ENCODE measurements around the gene PLK4. TPM values are rescaled to one million over a fixed set of nuclear protein-coding genes. Genes with fewer than 3 reads are reported as not detected.

PLK4 gene
- polyA plus RNA-seq, 1 donor = 9.9 TPM

GRCh38 chr4:127856813-127857447 lies 23.8 kb upstream of the PLK4 start:
- H3K36me3 ChIP-seq (ENCODE audit: control insufficient read depth, insufficient read depth, low read length) = no peaks in the 10 kb centered on the region
- WGBS (ENCODE audit: insufficient coverage, low lambda C conversion rate) = 100% methylated on average over 1 of the region's 4 CpGs
- no peak overlapping the region for H3K4me3 ChIP-seq (ENCODE audit: low read length)
- H3K27me3 ChIP-seq (ENCODE audit: control insufficient read depth, insufficient read depth, low read length) = no peaks in the 10 kb centered on the region
- peaks cover 8% of the 10 kb centered on the region for H3K9me3 ChIP-seq (ENCODE audit: control insufficient read depth, low read depth, low read length)
- no peaks in the 10 kb centered on the region for H3K4me1 ChIP-seq (ENCODE audit: control insufficient read depth, insufficient read depth, low read length)
- DNase-seq = peak in 1 of 2 donors; percentile 8
- H3K27ac ChIP-seq (ENCODE audit: low read length) = no peak overlapping the region

GRCh38 chr4:127857641-127858040 lies 23.1 kb upstream of the PLK4 start:
- DNase-seq = no peak
- Histone ChIP-seq H3K4me1 (ENCODE audit: control insufficient read depth, insufficient read depth, low read length) (no peaks in the 10 kb centered on the region), H3K27ac (ENCODE audit: low read length) (no peak overlapping the region), H3K4me3 (ENCODE audit: low read length) (no peak overlapping the region), H3K9me3 (ENCODE audit: control insufficient read depth, low read depth, low read length) (peaks cover 8% of the 10 kb centered on the region), H3K36me3 (ENCODE audit: control insufficient read depth, insufficient read depth, low read length) (no peaks in the 10 kb centered on the region), H3K27me3 (ENCODE audit: control insufficient read depth, insufficient read depth, low read length) (no peaks in the 10 kb centered on the region)
- WGBS (ENCODE audit: insufficient coverage, low lambda C conversion rate) = 83% methylated on average over 1 of the region's 1 CpG

GRCh38 chr4:127868196-127868595 lies 12.5 kb upstream of the PLK4 start:
- Histone ChIP-seq H3K9me3 (ENCODE audit: control insufficient read depth, low read depth, low read length) (no peaks in the 10 kb centered on the region), H3K27me3 (ENCODE audit: control insufficient read depth, insufficient read depth, low read length) (no peaks in the 10 kb centered on the region), H3K4me3 (ENCODE audit: low read length) (no peak overlapping the region), H3K4me1 (ENCODE audit: control insufficient read depth, insufficient read depth, low read length) (no peaks in the 10 kb centered on the region), H3K27ac (ENCODE audit: low read length) (no peak overlapping the region), H3K36me3 (ENCODE audit: control insufficient read depth, insufficient read depth, low read length) (no peaks in the 10 kb centered on the region)
- WGBS (ENCODE audit: insufficient coverage, low lambda C conversion rate) = no CpG with 5 or more reads among the region's 2 CpGs
- no peak for DNase-seq

GRCh38 chr4:127870281-127870680 lies 10.4 kb upstream of the PLK4 start:
- Histone ChIP-seq H3K27me3 (ENCODE audit: control insufficient read depth, insufficient read depth, low read length) (no peaks in the 10 kb centered on the region), H3K36me3 (ENCODE audit: control insufficient read depth, insufficient read depth, low read length) (no peaks in the 10 kb centered on the region), H3K9me3 (ENCODE audit: control insufficient read depth, low read depth, low read length) (no peaks in the 10 kb centered on the region), H3K27ac (ENCODE audit: low read length) (no peak overlapping the region), H3K4me1 (ENCODE audit: control insufficient read depth, insufficient read depth, low read length) (no peaks in the 10 kb centered on the region), H3K4me3 (ENCODE audit: low read length) (no peak overlapping the region)
- no peak for DNase-seq

GRCh38 chr4:127870688-127871087 lies 10.0 kb upstream of the PLK4 start:
- no peak overlapping the region for H3K27ac ChIP-seq (ENCODE audit: low read length)
- 93% methylated on average over 3 of the region's 3 CpGs for WGBS (ENCODE audit: insufficient coverage, low lambda C conversion rate)
- H3K36me3 ChIP-seq (ENCODE audit: control insufficient read depth, insufficient read depth, low read length) = no peaks in the 10 kb centered on the region
- peak in 1 of 2 donors; percentile 9 for DNase-seq
- H3K4me3 ChIP-seq (ENCODE audit: low read length) = no peak overlapping the region
- H3K4me1 ChIP-seq (ENCODE audit: control insufficient read depth, insufficient read depth, low read length) = no peaks in the 10 kb centered on the region
- H3K27me3 ChIP-seq (ENCODE audit: control insufficient read depth, insufficient read depth, low read length) = no peaks in the 10 kb centered on the region
- no peaks in the 10 kb centered on the region for H3K9me3 ChIP-seq (ENCODE audit: control insufficient read depth, low read depth, low read length)

GRCh38 chr4:127875791-127876190 lies 4.9 kb upstream of the PLK4 start:
- no peaks in the 10 kb centered on the region for H3K27me3 ChIP-seq (ENCODE audit: control insufficient read depth, insufficient read depth, low read length)
- no peaks in the 10 kb centered on the region for H3K4me1 ChIP-seq (ENCODE audit: control insufficient read depth, insufficient read depth, low read length)
- H3K4me3 ChIP-seq (ENCODE audit: low read length) = no peak overlapping the region
- no peaks in the 10 kb centered on the region for H3K9me3 ChIP-seq (ENCODE audit: control insufficient read depth, low read depth, low read length)
- no peak overlapping the region for H3K27ac ChIP-seq (ENCODE audit: low read length)
- H3K36me3 ChIP-seq (ENCODE audit: control insufficient read depth, insufficient read depth, low read length) = no peaks in the 10 kb centered on the region
- DNase-seq = no peak

- DNase-seq = no peak
- Histone ChIP-seq H3K9me3 (ENCODE audit: control insufficient read depth, low read depth, low read length) (no peaks in the 10 kb centered on the region), H3K27me3 (ENCODE audit: control insufficient read depth, insufficient read depth, low read length) (no peaks in the 10 kb centered on the region), H3K27ac (ENCODE audit: low read length) (peak overlapping the region; percentile 81), H3K36me3 (ENCODE audit: control insufficient read depth, insufficient read depth, low read length) (peaks cover 9% of the 10 kb centered on the region), H3K4me3 (ENCODE audit: low read length) (peak overlapping the region; percentile 94), H3K4me1 (ENCODE audit: control insufficient read depth, insufficient read depth, low read length) (no peaks in the 10 kb centered on the region)
- 0% methylated on average over 4 of the region's 7 CpGs for WGBS (ENCODE audit: insufficient coverage, low lambda C conversion rate)
Measured at GRCh38 chr4:127881563-127881864, 821 bp downstream of the PLK4 start.

GRCh38 chr4:127888559-127888958 lies 7.9 kb downstream of the PLK4 start:
- Histone ChIP-seq H3K27ac (ENCODE audit: low read length) (no peak overlapping the region), H3K4me3 (ENCODE audit: low read length) (no peak overlapping the region), H3K4me1 (ENCODE audit: control insufficient read depth, insufficient read depth, low read length) (no peaks in the 10 kb centered on the region), H3K36me3 (ENCODE audit: control insufficient read depth, insufficient read depth, low read length) (peaks cover 13% of the 10 kb centered on the region), H3K27me3 (ENCODE audit: control insufficient read depth, insufficient read depth, low read length) (no peaks in the 10 kb centered on the region), H3K9me3 (ENCODE audit: control insufficient read depth, low read depth, low read length) (no peaks in the 10 kb centered on the region)
- DNase-seq = no peak
- WGBS (ENCODE audit: insufficient coverage, low lambda C conversion rate) = no CpG with 5 or more reads among the region's 1 CpG

GRCh38 chr4:127889903-127890302 lies 9.2 kb downstream of the PLK4 start:
- no peak overlapping the region for H3K27ac ChIP-seq (ENCODE audit: low read length)
- H3K27me3 ChIP-seq (ENCODE audit: control insufficient read depth, insufficient read depth, low read length) = no peaks in the 10 kb centered on the region
- no peak for DNase-seq
- H3K36me3 ChIP-seq (ENCODE audit: control insufficient read depth, insufficient read depth, low read length) = peaks cover 18% of the 10 kb centered on the region
- H3K4me1 ChIP-seq (ENCODE audit: control insufficient read depth, insufficient read depth, low read length) = no peaks in the 10 kb centered on the region
- no peak overlapping the region for H3K4me3 ChIP-seq (ENCODE audit: low read length)
- no peaks in the 10 kb centered on the region for H3K9me3 ChIP-seq (ENCODE audit: control insufficient read depth, low read depth, low read length)
- WGBS (ENCODE audit: insufficient coverage, low lambda C conversion rate) = no CpG with 5 or more reads among the region's 3 CpGs

GRCh38 chr4:127896069-127896468 lies 15.4 kb downstream of the PLK4 start:
- WGBS (ENCODE audit: insufficient coverage, low lambda C conversion rate) = no CpG with 5 or more reads among the region's 1 CpG
- no peak overlapping the region for H3K4me3 ChIP-seq (ENCODE audit: low read length)
- H3K36me3 ChIP-seq (ENCODE audit: control insufficient read depth, insufficient read depth, low read length) = peaks cover 10% of the 10 kb centered on the region
- H3K27me3 ChIP-seq (ENCODE audit: control insufficient read depth, insufficient read depth, low read length) = no peaks in the 10 kb centered on the region
- no peak overlapping the region for H3K27ac ChIP-seq (ENCODE audit: low read length)
- no peak for DNase-seq
- H3K4me1 ChIP-seq (ENCODE audit: control insufficient read depth, insufficient read depth, low read length) = no peaks in the 10 kb centered on the region
- no peaks in the 10 kb centered on the region for H3K9me3 ChIP-seq (ENCODE audit: control insufficient read depth, low read depth, low read length)

GRCh38 chr4:127896528-127896927 lies 15.8 kb downstream of the PLK4 start:
- H3K4me1 ChIP-seq (ENCODE audit: control insufficient read depth, insufficient read depth, low read length) = no peaks in the 10 kb centered on the region
- H3K27ac ChIP-seq (ENCODE audit: low read length) = no peak overlapping the region
- no peak for DNase-seq
- no peak overlapping the region for H3K4me3 ChIP-seq (ENCODE audit: low read length)
- no peaks in the 10 kb centered on the region for H3K27me3 ChIP-seq (ENCODE audit: control insufficient read depth, insufficient read depth, low read length)
- peaks cover 10% of the 10 kb centered on the region for H3K36me3 ChIP-seq (ENCODE audit: control insufficient read depth, insufficient read depth, low read length)
- 100% methylated on average over 1 of the region's 1 CpG for WGBS (ENCODE audit: insufficient coverage, low lambda C conversion rate)
- H3K9me3 ChIP-seq (ENCODE audit: control insufficient read depth, low read depth, low read length) = no peaks in the 10 kb centered on the region
